Activated T-cell treated with anti-CD3 and anti-CD28 coated beads for 48 hours (primary cell): ENCODE results near the gene PRKN.

Source experiments
- DNase-seq: peaks from one replicate; pipeline ENCODE4 v3.0.0-alpha.2; 2020; ENCODE audit warnings: low read depth

Gene PRKN

DNA sequence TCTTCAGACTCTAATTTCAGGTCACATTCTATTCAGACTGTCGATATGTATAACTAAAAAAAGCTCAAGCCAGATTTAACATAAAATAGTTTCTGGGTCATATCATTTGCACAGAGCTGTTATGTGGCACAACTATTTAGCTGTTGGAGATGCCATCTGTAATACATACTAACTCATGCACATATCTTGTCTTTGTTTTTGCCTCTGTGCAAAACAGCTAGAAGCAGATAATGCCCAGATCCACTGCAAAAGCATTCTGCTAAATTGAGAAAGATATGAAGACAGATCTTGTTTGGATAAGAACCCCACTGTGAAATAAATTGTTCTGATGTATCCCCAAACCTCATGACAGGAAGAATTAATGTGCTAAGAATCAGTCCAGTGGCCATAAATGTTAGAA lies 930.9 kb downstream of the PRKN start:
- no peak for DNase-seq

DNA sequence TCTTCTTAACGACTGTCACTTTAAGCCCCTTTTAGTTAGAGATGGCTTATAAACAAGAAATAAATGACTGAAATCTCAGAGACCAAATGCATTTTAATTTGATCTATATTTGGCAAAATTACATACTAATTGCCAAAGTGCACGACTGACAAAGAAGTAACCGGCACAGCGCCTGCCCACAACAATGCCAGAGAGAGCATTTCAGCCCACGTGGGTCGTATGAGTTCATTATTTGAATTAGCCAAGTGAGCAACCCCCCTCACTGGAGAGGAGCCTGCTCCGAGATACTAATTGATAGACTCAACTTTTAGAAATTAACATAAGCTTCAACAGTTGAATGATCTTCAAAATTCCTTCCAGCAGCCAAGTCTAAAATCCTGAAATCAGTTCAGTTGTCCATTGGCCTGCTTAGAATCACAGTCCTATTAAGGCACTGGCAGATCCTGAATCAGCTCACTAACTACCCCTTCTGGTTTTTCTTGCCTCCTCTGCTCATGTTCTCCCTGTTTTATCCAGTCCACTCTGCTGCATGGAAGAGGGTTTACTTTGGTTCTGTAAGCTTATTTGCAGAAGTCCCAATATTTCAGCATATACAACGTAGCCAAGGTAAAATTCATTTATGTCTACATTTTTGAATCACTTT lies 934.6 kb downstream of the PRKN start:
- no peak for DNase-seq

DNA sequence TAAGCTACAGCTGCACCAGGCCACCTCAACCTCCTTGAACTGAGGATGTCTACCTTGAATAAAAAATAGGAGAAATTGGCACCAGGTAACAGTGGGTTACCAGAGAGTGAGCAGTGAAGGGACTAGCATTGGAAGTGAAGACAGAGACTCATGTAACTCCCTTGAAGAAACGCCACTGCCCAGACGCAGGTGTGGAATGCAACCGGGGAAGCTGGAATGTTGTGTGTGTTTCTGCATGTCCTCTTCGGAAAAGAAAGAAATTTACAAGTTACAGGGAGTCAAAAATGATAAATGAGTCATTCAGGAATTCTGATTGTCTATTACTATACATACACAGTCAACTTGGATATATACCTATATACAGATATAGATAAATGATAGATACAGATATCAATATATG lies 939.0 kb downstream of the PRKN start:
- no peak for DNase-seq

DNA sequence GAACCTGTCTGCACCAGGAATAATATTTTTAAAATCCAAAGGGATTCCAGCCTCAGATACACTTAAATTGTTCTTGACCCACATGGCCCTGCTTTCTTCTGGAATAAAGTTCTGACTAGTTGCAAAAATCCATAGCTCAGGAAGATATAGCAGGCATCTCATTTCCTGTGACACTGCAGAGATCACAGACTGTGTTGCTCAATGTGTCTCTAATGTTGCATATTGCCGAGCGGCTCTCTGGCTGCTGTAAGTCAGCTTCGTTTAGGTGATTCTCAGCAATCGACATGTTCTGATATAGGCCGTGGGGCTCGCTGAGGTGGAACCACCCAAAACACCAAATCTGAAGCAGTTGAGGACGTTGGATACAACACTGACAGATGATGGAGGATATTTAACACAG lies 955.4 kb downstream of the PRKN start:
- DNase-seq: no peak

DNA sequence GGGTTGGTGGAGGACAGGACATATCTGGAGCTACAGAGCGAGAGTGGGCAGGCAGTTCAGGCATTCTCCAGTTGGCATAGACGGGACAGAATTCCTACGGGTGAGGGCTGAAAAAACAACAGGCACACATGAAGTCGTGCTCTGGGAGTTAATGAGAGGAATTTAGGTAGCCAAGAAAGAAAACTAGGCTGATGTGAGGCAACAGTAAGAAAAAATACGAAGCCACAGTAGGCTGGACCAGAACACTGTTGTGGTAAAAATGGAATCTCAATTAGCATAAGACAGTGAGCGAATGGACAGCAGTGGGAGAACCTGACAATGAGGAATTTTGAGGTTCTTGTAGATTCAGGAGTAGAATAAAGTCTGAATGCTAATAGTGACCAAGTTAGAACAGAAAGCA lies 965.6 kb downstream of the PRKN start:
- no peak for DNase-seq

DNA sequence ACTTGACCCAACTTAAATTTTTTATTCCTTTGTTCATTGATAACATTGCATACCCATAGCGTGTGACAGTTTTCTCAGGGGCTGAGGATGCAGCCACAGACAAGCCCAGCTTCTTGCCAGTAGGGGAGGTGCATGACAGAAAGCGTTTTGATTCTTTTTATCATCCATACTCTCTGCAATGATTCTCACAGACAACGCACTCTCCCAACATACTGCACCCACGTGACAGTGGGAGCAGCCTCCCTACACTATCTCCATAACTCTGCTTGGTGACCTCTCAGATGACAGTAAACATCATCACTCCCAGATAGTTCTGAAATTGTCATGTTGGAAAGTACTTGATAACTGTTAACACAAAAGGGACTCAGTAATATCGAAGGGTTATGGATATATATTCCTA lies 972.5 kb downstream of the PRKN start:
- no peak for DNase-seq

DNA sequence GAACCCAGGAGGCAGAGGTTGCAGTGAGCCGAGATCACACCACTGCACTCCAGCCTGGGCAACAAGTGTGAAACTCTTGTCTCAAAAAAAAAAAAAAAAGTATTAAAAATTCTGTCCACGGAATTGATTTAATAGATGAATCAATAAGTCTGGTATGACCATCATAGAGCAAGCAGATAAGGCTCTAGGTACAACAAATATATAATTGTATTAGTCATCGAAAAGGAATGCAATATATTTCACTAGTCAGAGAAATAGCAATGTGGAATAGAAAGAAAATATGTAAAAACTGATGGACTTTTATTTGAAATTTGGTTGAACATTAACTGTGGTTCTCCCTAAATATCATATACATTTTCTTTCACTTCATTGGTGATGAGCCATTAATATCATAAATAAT lies 976.9 kb downstream of the PRKN start:
- no peak for DNase-seq

DNA sequence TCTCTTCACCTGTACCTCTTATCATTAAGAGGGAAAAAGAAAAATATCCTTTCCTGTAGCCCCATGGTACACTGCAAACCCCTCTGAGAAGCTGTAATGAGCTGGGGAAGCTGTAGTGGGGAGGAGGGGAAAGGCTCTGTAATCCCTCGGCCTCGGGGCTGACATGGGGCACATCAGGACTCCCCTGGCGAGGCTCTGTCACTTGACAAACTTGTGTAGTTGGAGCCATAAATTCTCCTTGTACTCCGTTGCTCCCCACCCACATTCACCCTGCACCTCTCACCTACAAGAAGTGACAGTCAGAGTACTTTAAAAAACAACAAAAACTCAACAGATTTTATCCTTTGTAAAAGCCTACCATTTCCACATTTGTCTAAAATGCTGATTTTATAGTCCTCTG lies 978.0 kb downstream of the PRKN start:
- DNase-seq: no peak

DNA sequence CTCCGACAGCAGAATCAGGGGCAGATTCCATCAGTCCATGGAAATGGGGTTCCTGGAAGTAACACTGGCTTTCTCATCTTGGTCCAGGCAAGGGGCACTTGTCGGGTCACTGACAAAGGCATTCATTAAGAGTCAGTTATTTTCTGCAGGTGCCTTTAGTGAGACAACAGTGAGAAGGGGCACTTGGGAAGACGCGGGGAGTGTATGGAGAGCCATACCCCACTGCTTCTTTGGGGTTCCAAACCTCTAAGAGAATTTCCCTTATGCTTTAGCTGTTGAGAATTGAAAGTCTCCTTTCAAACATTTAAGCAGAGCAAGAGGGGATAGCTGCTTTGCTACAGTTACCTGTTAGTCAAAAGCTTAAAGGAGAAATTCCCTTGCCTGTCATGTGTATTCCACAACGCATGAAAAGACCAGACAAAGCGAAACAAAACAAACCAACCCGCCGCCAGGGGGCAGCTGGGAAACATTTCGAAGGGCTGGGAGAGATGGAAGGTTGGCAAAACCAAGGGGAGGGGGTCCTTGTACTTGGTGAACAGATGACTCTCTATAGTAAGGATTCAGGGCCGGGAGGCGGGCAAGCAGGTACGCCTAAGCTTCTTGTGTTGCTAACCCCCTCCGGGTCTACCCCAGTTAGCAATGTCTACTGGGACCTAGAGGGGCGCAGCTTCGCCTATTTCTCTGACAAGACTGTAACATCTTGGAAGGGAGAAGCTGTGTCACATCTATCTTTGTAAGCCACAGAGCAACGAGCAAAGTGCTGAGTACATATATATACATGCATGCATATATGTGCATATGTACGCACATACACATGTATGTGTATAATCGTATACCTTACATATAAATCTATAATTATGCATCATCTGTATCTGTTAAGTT lies 978.8 kb downstream of the PRKN start:
- peak; percentile 18 for DNase-seq

DNA sequence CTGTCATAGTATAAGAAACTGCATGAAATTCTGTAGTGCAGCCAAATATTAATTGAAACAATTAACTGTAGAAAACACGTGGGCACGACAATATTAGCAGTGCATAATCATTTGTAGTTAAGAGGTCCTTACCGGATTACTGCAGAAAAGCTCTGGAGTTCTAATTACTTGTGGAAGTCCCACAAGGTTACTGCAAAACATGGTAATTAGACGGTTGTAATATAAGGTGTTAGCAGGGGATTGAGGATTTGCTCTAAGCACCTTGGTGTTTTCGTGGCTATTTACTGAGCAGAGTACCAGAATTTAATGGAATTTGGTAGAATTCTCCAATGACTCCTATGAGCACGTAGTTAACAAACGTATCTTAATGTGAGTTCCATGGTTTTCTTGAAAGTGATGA lies 980.1 kb downstream of the PRKN start:
- DNase-seq: no peak

DNA sequence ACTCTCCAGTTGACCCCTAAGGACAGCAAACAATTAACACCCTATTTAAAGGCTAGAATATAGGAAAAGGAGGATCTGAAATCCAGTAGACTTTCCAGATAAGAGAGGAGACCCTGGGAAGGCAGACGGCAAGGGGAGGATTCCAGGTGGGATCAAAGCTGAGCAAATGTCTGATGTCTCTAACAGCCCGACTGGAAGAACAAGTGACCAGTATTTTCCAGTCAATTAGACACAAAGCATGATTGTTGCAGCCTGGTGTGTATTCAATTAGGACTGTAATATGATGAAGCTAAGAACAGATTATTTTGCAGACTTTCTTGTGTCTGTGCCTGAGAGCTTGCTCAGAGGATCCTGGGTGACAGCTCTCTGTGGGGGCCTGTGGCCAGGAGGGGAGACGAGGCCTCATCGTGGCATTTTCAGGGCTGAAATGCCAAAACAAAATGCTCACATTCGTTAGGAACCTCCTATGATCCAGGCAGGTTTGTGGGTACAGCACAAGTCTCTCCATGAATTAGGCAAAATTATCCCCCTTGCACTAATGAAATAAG lies 981.9 kb downstream of the PRKN start:
- no peak for DNase-seq

DNA sequence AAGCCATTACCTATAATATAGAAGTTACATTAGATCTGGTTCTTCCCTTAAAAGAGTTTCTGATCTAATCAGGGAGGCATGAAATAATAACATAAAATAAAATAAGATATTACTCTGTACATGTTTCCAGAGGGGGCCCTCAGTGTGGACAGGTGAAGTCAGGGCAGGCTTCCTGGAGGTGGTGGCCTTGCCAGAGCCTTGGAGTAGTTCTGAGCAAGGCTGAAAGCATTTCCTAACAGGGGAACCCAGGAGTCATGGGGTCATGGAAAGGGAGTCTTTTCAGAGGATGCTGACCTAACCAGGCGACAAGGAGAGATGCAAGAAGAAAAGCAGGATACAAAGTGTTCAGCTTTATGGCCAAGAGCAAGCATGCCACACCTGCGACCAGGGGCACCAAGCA lies 982.4 kb downstream of the PRKN start:
- no peak for DNase-seq

DNA sequence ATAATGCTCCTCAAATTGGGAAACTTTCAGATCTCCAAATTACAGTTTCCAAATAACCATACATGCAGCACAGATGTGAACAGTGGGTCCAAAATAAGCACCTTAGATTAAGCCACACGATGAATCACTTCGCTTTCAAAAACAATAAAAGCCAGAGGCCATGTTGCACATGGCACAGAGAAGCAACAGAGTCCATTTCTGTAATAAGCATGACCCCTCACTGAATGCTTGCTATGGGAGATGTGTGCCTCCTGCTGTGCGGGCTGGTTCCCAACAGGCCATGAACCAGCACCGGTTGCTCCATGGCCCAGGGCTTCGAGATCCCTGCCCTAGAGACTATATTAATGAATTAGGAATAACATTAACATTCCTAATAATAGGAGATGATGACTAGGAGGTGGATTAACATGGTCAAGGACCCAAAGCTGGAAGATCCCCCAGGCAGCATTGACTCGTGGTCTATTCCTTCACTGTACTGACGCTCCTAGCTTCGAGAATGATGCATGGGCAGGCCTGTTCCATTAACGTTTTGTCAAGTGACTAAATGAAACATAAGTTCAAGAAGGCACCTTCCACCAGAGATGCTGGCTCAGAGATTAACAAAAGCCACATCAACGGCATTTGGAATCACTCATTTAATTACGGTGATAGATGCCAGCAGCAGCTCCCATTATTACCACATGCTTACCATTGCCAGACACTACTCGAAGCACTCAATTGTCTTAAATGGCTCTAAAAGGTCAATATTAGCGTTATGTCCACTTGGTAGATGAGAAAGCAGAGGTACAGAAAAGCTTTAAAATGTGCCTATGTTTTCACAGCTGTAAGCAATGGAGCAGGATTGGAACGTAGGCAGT lies 983.1 kb downstream of the PRKN start:
- no peak for DNase-seq

DNA sequence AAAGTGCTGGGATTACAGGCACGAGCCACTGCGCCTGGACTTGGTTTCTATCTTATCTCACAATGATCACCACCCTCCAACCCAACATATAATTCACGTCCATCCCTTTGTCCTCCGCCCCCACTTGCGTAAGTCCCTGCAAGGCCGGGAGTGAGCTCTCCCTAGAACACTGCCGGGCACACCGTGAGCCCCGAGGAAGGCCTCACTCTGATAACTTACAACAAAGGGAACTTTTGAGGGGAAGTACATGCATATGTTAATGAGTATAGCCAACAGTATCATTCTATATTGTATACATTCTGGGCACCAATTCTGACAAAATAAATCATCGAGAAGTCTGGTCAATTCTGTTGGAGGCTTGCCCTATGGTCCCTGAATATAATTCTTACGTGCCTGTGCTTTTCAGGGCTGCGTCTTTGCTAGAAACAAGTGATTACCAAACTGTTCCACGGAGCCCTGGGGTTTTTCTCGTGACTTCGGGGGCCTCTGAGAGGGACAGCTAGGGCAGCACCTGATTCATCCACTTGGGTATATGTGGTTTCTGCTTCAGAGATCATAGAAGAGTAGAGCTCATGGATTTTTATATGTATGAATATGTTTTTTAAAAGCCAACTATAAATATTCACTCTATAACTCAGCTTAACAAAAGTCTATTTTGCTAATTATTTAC lies 983.9 kb downstream of the PRKN start:
- DNase-seq: no peak

DNA sequence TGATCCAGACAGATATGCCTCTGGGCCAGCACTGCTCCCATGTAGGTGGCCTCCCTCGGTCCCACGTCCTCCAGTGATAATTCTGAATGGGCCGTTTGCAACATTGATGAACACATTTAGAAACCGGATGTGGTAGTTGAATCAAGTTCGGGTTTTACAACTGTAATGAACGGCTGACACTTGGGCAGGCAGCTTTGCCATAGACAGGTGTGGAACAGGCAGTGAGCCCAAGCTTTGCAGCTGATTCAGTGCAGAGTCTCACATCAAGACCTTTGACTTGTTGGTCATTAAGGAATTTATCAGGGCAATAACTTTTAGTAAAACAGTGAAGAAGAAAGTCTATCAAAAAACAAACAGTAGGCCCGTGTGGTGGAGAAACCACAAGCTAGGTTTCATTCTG lies 987.1 kb downstream of the PRKN start:
- DNase-seq: no peak

DNA sequence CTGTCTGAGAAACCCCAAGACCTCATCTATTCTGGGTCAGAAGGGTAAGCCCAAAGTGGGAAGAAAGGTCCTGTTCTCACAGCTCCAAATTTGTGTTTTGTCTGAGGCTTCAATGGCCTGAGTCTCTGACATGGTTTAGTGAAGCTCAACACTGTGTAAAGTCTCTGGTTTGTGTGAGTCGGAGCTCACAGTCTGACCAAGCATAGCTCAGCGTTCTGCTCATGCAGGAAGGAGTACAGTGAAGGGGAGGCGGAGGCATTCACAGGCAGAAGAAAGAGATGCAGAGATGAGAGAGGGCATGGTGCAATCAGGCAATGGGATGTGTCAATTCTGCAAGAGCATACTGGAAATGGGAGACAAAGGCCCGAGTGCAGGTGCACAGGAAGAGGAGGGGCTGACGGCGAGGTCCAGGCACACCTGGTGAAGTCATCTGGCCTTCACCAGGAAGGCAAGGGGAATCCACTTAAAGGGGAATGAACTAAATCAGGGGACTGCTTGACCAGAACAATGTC lies 990.7 kb downstream of the PRKN start:
- no peak for DNase-seq

DNA sequence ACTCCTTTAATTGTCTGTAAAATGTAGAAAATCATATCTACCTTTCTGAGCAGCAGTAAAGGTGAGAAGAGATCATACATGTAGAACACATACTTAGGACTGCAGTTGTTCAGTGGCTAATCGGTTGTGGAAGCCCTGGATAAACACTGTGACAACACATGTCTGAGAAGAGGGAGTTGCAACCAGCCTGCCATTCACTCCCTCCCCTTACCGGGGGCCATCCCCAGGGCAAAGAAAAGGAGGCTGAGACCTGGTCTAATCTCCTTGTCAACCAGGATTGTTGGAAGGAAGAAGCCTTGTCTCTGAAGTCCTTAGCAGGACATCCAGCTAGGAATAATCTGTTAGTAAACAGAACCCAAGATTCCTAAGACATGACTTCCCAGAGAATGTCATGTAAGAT lies 991.2 kb downstream of the PRKN start:
- no peak for DNase-seq

DNA sequence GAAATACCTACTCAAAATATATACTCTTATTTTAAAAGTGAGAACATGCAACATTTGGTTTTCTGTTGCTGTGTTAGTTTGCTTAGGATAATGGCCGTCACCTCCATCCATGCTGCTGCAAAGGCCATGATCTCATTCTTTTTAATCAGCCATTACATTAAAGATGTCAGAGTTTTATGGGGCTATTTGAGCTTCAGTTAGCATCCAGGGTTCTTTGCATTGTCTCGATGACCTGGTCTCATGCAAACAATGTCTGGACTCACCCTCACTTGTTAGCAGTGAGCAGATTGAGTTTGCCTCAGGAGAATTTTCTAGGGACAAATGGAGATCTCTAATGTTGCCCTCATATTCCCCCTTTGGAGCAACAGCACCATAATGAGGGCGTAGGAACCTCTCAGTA lies 995.0 kb downstream of the PRKN start:
- DNase-seq: no peak

DNA sequence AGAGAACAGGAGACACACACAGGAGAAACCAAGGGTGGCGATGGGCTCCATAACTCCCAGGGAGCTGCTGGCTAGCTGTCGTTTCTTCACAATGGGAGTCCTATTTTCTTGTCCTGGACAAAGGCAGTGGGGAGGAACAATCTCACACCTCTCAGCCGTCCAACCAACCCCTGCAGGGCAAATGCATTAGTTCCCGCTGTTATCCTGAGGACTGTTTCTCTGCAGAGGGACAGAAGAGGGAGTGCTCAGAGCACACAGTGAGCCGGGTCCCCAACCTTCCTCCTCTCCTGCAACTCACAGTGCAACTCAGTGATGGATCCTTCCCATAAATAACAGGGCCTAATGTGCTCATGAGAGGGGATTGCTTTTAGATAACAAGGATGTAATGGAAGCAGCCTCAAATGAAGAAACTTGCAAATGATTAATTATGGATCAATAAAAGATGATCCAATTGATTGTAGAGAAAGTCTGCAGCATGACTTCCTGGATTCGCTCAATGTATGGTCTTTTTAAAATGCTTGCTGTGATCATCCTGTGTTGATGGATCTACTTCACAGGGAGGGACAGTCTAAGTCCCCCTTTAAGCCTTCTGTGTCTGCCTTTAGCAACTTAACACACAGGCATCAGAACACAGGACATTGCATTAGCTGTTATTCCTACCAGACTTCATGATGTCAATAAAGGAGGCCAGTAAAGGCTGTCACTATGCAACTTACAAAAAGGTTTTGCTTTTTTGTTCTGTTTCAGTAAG lies 1000.3 kb downstream of the PRKN start:
- DNase-seq: no peak

DNA sequence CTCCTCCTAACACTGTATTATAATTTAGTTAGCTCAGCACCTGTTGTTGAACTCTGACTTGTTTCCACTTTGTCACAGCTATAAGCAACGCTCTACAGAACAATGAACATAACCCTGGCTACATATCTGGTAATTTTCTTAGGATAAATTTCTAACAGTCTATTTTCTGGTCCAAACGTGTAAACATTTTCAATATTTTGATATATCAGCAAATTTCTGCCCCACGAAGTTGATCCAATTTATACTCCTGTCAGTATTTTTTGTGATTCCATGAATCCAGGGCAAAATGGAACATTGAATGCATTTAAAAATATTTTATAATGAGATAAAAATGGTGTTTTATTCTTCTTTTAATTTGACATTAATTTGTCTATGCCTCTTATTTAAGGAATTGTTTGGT lies 1005.2 kb downstream of the PRKN start:
- no peak for DNase-seq

DNA sequence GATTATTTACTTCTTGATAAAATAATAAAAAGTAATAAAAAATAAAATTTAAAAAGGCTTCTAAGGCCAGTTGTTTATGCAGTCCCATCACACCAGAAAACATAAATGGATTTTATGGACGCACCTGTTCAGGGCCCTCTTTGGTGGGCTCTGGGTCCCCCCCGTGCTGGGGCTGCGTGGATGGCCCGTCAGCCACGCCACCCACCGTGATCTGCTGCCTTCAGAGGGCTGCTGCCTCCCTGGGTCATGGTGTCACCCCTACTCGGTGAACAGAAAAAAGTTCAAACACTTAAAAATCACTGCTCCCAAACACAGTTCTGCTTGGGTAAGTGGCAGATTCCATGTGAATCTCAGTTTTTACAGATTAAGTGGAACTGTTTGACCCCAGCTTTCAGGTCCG lies 1006.1 kb downstream of the PRKN start:
- no peak for DNase-seq
